Keratinocyte (primary cell): ENCODE measurements around the gene HSD17B2. TPM values are rescaled to one million over a fixed set of nuclear protein-coding genes. Genes with fewer than 3 reads are reported as not detected.

Source experiments
- DNase-seq: peaks from one replicate; pipeline ENCODE4 v3.0.0-alpha.2; 2011; ENCODE audit warnings: low read depth, missing footprints, low spot score
- FAIRE-seq: peaks from 2 replicates; lab custom pipeline; 2011; peaks lifted over from hg19 to GRCh38; lab: Jason Lieb, UNC
- H2AFZ ChIP-seq: 2 replicates; pipeline ENCODE4 v1.6.0; 2012; ENCODE audit warnings: low read length, control low read depth, inconsistent platforms; ENCODE audit not compliant: control insufficient read depth
- H3K27ac ChIP-seq: 2 replicates; pipeline ENCODE4 v1.5.1; 2011; ENCODE audit warnings: low read length; ENCODE audit not compliant: control insufficient read depth, insufficient read depth
- H3K27me3 ChIP-seq: 3 replicates; pipeline ENCODE4 v1.6.0; 2011; ENCODE audit warnings: low read length; ENCODE audit not compliant: control insufficient read depth, insufficient read depth; ENCODE audit errors: extremely low read depth
- H3K36me3 ChIP-seq, 2 experiments: 2 replicates in 1 of 2; 3 replicates in 1 of 2; pipeline ENCODE4 v1.5.1; 2011; ENCODE audit warnings: low read length in 2 of 2, mild to moderate bottlenecking in 1 of 2; ENCODE audit not compliant: control insufficient read depth in 2 of 2, insufficient read depth in 2 of 2; ENCODE audit errors: extremely low read depth in 1 of 2
- H3K4me1 ChIP-seq: 3 replicates; pipeline ENCODE4 v1.5.1; 2011; ENCODE audit warnings: low read length; ENCODE audit not compliant: control insufficient read depth, insufficient read depth; ENCODE audit errors: extremely low read depth
- H3K4me2 ChIP-seq: 3 replicates; pipeline ENCODE4 v1.6.0; 2011; ENCODE audit warnings: low read depth, low read length; ENCODE audit not compliant: control insufficient read depth, insufficient read depth; ENCODE audit errors: extremely low read depth
- H3K4me3 ChIP-seq, 3 experiments: fragments of 200-600 bp in 1 of 3; sonication (generic) in 1 of 3; 2 replicates in 2 of 3; 3 replicates in 1 of 3; pipeline ENCODE4 v1.5.1; 2011 to 2016; ENCODE audit warnings: low read length in 3 of 3, mild to moderate bottlenecking in 3 of 3, control low read depth in 2 of 3, inconsistent platforms in 1 of 3, low read depth in 1 of 3, mixed read lengths in 1 of 3, mixed run types in 1 of 3, moderate library complexity in 1 of 3; ENCODE audit not compliant: control insufficient read depth in 2 of 3, insufficient read depth in 2 of 3; ENCODE audit errors: extremely low read depth in 1 of 3
- H3K79me2 ChIP-seq: 2 replicates; pipeline ENCODE4 v1.6.0; 2012; ENCODE audit warnings: low read length; ENCODE audit not compliant: control insufficient read depth, insufficient read depth
- H3K9ac ChIP-seq: 3 replicates; pipeline ENCODE4 v1.6.0; 2011; ENCODE audit warnings: low read length; ENCODE audit not compliant: control insufficient read depth, insufficient read depth; ENCODE audit errors: extremely low read depth
- H3K9me1 ChIP-seq: 3 replicates; pipeline ENCODE4 v1.6.0; 2011; ENCODE audit warnings: low read length; ENCODE audit not compliant: control insufficient read depth, insufficient read depth; ENCODE audit errors: extremely low read depth
- H3K9me3 ChIP-seq: 2 replicates; pipeline ENCODE4 v1.5.1; 2012; ENCODE audit warnings: low read depth, low read length; ENCODE audit not compliant: control insufficient read depth
- H4K20me1 ChIP-seq: 3 replicates; pipeline ENCODE4 v1.6.0; 2011; ENCODE audit warnings: low read length; ENCODE audit not compliant: control insufficient read depth, insufficient read depth; ENCODE audit errors: extremely low read depth
- CTCF ChIP-seq, 3 experiments: IDR thresholded peaks in 1 of 3; conservative IDR thresholded peaks in 1 of 3; optimal IDR thresholded peaks in 1 of 3; 2 replicates in 2 of 3; 3 replicates in 1 of 3; pipeline versions ENCODE3 to v1.5.1; 2011; ENCODE audit warnings: low read length in 3 of 3, mild to moderate bottlenecking in 3 of 3, moderate library complexity in 2 of 3, control low read depth in 1 of 3, inconsistent platforms in 1 of 3; ENCODE audit not compliant: insufficient read depth in 2 of 3; ENCODE audit errors: extremely low read depth in 1 of 3
- EZH2 ChIP-seq: IDR thresholded peaks from one replicate; pipeline ENCODE4 v1.6.1; 2012; ENCODE audit warnings: inconsistent platforms, mild to moderate bottlenecking, low read length, moderate library complexity
- dilution Hi-C: fragments of 300-500 bp; cut with MboI; formaldehyde crosslinking; loops from one replicate; pipeline ENCODE4 v1.7.0; 2020; ENCODE audit warnings: low sequenced_read_pairs; ENCODE audit not compliant: extremely low pct_ligation_motif_present
- polyA plus RNA-seq, 5 experiments: library from polyadenylated mRNA; depleted of rRNA in 3 of 5; stranded (reverse) in 3 of 5; stranded (forward) in 1 of 5; unstranded in 1 of 5; fragments of >200 nt; gene quantifications; 1 replicate in 1 of 5; 2 replicates in 3 of 5; 3 replicates in 1 of 5; pipeline versions ENCODE4 v1.2.1 to v1.2.3, GENCODE V29; 2011 to 2012; ENCODE audit warnings: missing spikeins in 2 of 5, low read depth in 1 of 5, low replicate concordance in 1 of 5

Gene HSD17B2
- polyA plus RNA-seq, 1 donor (not counting 4 experiments of a cell fraction or from before 2014, with no cell fraction given), result 3.1 TPM

GRCh38 chr16:82129881-82130280 lies 94.8 kb downstream of the HSD17B2 start:
- Histone ChIP-seq H3K4me3 (no peak overlapping the region), H3K4me2 (no peak overlapping the region), H4K20me1 (no peaks in the 10 kb centered on the region), H3K27me3 (no peaks in the 10 kb centered on the region), H3K9me3 (no peaks in the 10 kb centered on the region), H2AFZ (no peak overlapping the region), H3K9me1 (no peaks in the 10 kb centered on the region), H3K27ac (no peak overlapping the region), H3K36me3 (no peaks in the 10 kb centered on the region), H3K9ac (no peak overlapping the region), H3K79me2 (no peaks in the 10 kb centered on the region), H3K4me1 (no peaks in the 10 kb centered on the region)
- DNase-seq, result no peak
- dilution Hi-C loops, result no loop called here
- no peak for TF ChIP-seq CTCF (optimal IDR thresholded peaks at IDR 0.05 in 1 of 3, IDR thresholded peaks at IDR 0.05 in 1 of 3, conservative IDR thresholded peaks at IDR 0.05 in 1 of 3; ENCODE audit: extremely low read depth in 1 of 3, insufficient read depth in 2 of 3, low read length in 3 of 3)
- TF ChIP-seq EZH2, result no peak
- FAIRE-seq, result no peak

GRCh38 chr16:82133798-82134197 lies 98.7 kb downstream of the HSD17B2 start:
- TF ChIP-seq CTCF (optimal IDR thresholded peaks at IDR 0.05 in 1 of 3, IDR thresholded peaks at IDR 0.05 in 1 of 3, conservative IDR thresholded peaks at IDR 0.05 in 1 of 3; ENCODE audit: extremely low read depth in 1 of 3, insufficient read depth in 2 of 3, low read length in 3 of 3), result no peak
- Histone ChIP-seq H2AFZ (no peak overlapping the region), H3K4me3 (no peak overlapping the region), H3K9me1 (no peaks in the 10 kb centered on the region), H3K9ac (no peak overlapping the region), H3K27me3 (no peaks in the 10 kb centered on the region), H3K36me3 (peaks cover 1 to 5% of the 10 kb centered on the region in 2 experiments), H4K20me1 (no peaks in the 10 kb centered on the region), H3K27ac (no peak overlapping the region), H3K9me3 (no peaks in the 10 kb centered on the region), H3K4me2 (no peak overlapping the region), H3K79me2 (no peaks in the 10 kb centered on the region), H3K4me1 (peaks cover 3% of the 10 kb centered on the region)
- dilution Hi-C loops, result no loop called here
- FAIRE-seq (no peak), DNase-seq (no peak)
